ENCODE measurements around the gene ALKBH7.
A peak's percentile ranks its signal among the peaks of the same experiment; 100 is the strongest.
"Not testable (repeated sequence)": the region's sequence is repeated elsewhere in the genome, so short reads cannot be mapped to it uniquely, and the experiment has no call there.

Gene ALKBH7

GRCh38 chr19:6357174-6357573 is 15.4 kb upstream of the ALKBH7 start:
- no peak for DNase-seq (ENCODE audit: extremely low read depth, low read depth)

GRCh38 chr19:6358003-6358402 is 14.6 kb upstream of the ALKBH7 start:
- H3K4me3 ChIP-seq (replicated peaks; ENCODE audit: low read depth, low read length) = no peak overlapping the region
- DNase-seq (ENCODE audit: extremely low read depth, low read depth) = no peak
- no peak for TF ChIP-seq CTCF (IDR thresholded peaks at IDR 0.05; ENCODE audit: low read depth, low read length, missing control alignments)

More at GRCh38 chr19:6357174-6357573, 15.4 kb upstream of the ALKBH7 start:
- no peak overlapping the region for H3K4me3 ChIP-seq (replicated peaks; ENCODE audit: low read depth, low read length)
- TF ChIP-seq CTCF (IDR thresholded peaks at IDR 0.05; ENCODE audit: low read depth, low read length, missing control alignments) = no peak

GRCh38 chr19:6359568-6360341 is 12.8 kb upstream of the ALKBH7 start:
- no peak overlapping the region for H3K4me3 ChIP-seq (replicated peaks; ENCODE audit: low read depth, low read length)
- no peak for DNase-seq (ENCODE audit: extremely low read depth, low read depth)
- TF ChIP-seq CTCF (IDR thresholded peaks at IDR 0.05; ENCODE audit: low read depth, low read length, missing control alignments) = no peak

GRCh38 chr19:6360445-6360844 is 12.1 kb upstream of the ALKBH7 start:
- DNase-seq (ENCODE audit: extremely low read depth, low read depth); H3K4me3 ChIP-seq (replicated peaks; ENCODE audit: low read depth, low read length): not testable (repeated sequence)

- H3K4me3 ChIP-seq (replicated peaks; ENCODE audit: low read depth, low read length) = peak overlapping the region; percentile 78
- DNase-seq (ENCODE audit: extremely low read depth, low read depth) = not testable (repeated sequence)
These were observed 11.8 kb upstream of the ALKBH7 start for GRCh38 chr19:6360857-6361216.

GRCh38 chr19:6362027-6362350 is 10.6 kb upstream of the ALKBH7 start:
- H3K4me3 ChIP-seq (replicated peaks; ENCODE audit: low read depth, low read length) = peak overlapping the region; percentile 78
- DNase-seq (ENCODE audit: extremely low read depth, low read depth) = no peak
- TF ChIP-seq CTCF (IDR thresholded peaks at IDR 0.05; ENCODE audit: low read depth, low read length, missing control alignments) = no peak

GRCh38 chr19:6362351-6362801 is 10.2 kb upstream of the ALKBH7 start:
- no peak for DNase-seq (ENCODE audit: extremely low read depth, low read depth)
- no peak for TF ChIP-seq CTCF (IDR thresholded peaks at IDR 0.05; ENCODE audit: low read depth, low read length, missing control alignments)
- peak overlapping the region; percentile 78 for H3K4me3 ChIP-seq (replicated peaks; ENCODE audit: low read depth, low read length)

- no peak overlapping the region for H3K4me3 ChIP-seq (replicated peaks; ENCODE audit: low read depth, low read length)
- TF ChIP-seq CTCF (IDR thresholded peaks at IDR 0.05; ENCODE audit: low read depth, low read length, missing control alignments) = no peak
- DNase-seq (ENCODE audit: extremely low read depth, low read depth) = no peak
These were observed 8.2 kb upstream of the ALKBH7 start for GRCh38 chr19:6364353-6364752.

Data from HFF-Myc (cell line).